ENCODE results near the gene PFKP.

Gene PFKP

DNA sequence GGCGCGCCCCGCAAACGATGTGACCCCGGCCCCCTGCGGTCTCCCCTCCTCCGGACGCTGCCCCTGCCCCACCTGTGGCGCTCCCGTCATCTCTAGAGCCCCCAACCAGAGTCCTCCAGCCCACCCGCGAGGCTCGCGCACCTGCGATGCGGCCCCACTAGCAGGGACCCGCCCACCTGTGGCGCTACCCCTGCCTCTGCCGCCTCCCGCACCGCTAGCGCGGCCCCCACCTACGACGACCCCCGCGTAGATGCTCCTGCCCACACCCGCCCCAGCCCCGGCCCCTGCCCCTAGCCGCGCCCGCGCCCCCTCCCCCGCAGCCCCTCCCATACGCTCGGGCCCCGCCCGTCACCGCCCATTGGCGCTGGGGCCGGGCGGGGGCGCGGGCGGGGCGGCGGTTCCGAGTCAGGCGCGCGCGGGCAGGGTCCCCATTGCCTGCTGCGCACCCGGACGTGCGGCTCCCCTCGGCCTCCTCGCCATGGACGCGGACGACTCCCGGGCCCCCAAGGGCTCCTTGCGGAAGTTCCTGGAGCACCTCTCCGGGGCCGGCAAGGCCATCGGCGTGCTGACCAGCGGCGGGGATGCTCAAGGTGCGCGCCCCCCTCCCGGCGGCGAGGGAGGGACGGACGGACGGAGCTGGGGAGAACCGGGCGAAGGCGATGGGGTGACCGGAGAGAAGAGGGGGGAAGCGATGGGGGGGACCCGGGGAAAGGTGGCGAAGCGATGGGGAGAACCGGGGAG lies at the start of gene PFKP:
Gene PFKP, plus strand, starts transcription at position 431 of the 741 bp plus-strand sequence. Its CDS starts 48 bp downstream, at position 479.
- DNase-seq (ENCODE audit: low spot score), result peak; percentile 63

DNA sequence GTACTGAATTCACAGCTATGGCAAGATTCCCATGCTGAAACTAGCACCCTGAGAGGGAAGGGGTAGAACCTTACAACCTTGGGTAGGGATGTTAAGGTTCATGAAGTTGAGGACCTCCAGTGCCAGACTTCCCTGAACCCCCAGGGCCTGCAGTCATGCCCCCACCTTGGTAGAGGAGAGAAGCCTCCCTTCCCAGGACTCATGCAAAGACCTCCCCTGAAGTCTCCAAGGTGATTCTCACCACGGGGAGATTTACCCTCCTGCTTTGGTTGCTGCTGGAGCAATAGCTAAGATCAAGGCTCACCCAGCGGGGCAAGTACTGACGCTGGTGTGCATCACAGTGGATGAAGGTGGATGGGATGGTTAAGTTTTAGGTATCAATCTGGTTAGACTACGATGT lies 49.1 kb upstream of the PFKP start:
- DNase-seq (ENCODE audit: low spot score), result no peak

- DNase-seq (ENCODE audit: low spot score), result no peak
Measured at GRCh38 chr10:3020311-3020710, 47.0 kb upstream of the PFKP start.

DNA sequence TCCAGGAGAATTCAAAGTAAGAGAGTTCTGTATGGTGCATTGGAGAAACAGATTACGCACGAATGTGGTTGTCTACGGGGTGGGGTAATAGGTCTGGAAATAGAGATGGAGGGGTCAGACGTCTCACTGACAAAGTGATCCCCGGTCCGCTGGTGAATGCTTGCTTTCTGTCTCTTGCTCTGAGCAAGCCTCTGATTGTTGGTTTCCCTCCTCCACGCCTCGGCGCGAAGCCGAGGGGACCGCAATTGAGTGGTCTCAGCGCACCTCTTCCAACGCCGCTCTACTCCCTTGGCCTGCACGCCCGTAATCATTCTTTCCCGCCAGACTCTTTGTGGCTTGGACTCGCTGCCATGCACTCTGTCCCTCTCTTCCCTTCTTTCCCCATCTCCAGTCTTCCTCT lies 46.5 kb upstream of the PFKP start:
- no peak for DNase-seq (ENCODE audit: low spot score)

DNA sequence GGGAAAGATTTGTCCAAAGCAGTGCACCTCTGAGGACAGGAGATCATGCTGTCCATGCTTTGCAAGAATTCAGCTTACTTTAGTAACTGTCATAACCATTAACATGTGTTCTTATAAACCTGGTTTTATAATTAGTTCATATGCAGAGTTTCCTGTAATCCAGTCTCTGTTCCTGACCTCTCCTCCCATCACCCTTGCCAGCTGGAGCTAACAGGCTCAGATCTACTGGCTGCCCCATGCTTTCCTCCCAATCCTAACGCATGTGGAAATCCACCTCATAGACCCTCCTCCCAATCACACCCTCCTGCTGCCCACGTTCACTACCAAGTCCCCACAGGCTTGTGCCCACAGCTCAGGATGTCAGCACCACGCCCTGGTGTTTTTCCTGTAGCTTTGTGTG lies 45.3 kb upstream of the PFKP start:
- no peak for DNase-seq (ENCODE audit: low spot score)

GRCh38 chr10:3023892-3024291 lies 43.5 kb upstream of the PFKP start:
- no peak for DNase-seq (ENCODE audit: low spot score)

GRCh38 chr10:3025026-3025683 lies 42.2 kb upstream of the PFKP start:
- DNase-seq (ENCODE audit: low spot score), result no peak

GRCh38 chr10:3027866-3028265 lies 39.5 kb upstream of the PFKP start:
- no peak for DNase-seq (ENCODE audit: low spot score)

DNA sequence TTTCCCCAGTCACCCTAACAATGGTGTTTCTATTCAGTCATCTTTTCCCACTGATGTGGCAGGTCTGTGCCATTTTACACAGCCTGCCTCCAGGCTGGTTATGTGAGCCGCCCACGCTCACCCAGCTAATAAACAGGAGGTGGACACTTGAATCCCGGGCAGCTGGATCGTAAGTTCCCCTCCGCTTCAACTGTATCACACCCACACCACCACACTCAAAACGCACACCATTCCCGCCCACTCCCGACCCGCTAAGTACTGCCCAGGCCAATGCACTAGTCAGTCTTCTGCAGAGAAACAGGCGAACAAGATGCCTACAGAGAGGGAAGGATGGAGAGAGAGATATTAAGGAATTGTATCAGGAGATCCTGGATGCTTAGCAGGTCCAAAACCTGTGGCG lies 38.9 kb upstream of the PFKP start:
- no peak for DNase-seq (ENCODE audit: low spot score)

DNA sequence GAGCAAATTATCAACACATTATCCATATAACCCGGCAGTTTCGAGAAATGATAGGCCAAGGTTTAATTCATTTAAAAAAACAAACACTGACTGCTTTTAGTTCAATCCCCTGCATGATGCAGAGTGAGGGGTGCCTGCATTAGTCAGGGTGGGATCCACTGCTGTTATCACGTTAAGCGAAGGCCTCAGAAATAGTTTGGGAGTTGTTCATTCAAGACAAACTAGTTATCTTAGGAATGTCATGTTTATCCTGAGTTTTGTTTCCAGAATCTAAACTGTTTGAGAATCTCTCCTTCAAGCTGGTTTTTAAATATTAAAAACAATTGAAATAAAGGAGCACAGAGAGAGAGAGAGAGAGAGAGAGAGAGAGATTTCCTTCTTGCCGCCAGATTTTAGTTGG lies 36.6 kb upstream of the PFKP start:
- DNase-seq (ENCODE audit: low spot score), result no peak

- no peak for DNase-seq (ENCODE audit: low spot score)
Measured at GRCh38 chr10:3031490-3031889, 35.9 kb upstream of the PFKP start.

DNA sequence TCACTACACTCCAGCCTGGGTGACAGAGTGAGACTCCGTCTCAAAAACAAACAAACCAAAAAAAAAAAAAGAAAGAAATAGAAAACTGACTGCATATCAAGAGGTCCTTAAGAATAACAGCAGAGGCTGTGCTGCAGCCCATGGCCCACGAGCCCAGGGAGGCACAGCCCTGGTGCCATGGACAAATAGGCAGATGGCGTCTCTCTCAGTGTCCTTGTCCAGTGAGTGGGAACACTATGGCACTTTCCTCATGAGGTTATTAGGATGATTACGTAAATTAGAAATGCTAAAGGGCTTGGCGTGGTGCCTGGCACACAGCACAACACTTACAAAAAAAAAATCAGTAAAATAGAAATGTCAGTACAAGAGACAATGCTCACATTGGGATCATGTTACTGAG lies 33.4 kb upstream of the PFKP start:
- DNase-seq (ENCODE audit: low spot score), result no peak

DNA sequence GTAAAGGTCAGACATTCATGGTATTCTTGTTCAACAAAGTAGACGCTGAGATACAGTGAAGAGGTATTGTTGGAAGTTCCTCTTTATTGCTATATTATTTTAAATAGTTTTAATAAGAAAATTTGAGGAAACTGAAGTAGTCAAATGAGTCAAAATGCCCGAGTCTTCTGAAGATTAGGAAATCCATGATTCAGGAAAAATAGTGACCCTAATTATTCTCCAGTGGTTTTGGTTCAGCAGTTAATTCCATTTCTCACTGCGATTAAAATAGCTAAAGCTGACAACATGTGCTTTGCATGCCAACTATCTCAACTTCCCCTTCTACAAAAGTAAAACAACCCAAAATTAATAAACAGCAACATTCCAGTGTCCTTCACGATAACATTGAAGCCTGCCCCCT lies 32.7 kb upstream of the PFKP start:
- no peak for DNase-seq (ENCODE audit: low spot score)

DNA sequence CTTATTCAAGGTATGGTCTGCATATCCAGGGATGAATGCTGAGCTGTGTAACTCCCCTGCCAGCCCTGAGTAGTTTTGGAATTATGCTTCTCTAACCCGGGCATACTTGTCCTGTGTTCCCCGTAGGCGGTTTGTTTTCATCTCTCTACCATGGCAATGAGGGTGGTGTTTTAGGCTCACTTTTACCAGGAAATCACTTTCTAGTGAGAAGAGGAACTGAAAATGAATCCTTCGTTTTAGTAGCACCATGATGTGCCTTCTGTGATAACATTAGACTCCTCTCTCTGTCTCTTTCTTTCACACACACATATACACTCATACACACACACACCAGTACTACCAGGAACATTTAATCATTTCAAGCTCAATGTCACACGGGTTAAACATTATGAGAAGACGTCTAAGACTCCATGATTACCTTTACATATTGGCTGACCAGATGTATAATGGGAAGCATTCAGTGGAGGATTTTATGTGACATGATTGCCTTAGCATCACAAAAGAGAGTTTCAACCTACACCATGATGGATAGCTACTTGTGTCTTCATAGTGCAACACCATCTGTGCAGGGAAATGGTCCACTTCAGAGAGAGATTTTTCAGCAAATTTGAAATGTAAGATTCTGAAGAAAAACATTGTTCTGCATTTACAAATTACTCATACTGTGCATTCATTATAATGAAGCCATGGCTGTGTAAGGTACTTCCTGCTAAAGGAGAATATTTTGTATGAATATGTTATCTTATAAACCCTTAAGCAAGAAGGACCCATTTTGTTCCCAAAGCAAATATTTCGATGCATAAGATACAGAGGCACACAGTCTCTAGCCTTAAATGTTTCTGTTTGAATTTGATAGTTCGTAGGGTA lies 31.0 kb upstream of the PFKP start:
- no peak for DNase-seq (ENCODE audit: low spot score)

DNA sequence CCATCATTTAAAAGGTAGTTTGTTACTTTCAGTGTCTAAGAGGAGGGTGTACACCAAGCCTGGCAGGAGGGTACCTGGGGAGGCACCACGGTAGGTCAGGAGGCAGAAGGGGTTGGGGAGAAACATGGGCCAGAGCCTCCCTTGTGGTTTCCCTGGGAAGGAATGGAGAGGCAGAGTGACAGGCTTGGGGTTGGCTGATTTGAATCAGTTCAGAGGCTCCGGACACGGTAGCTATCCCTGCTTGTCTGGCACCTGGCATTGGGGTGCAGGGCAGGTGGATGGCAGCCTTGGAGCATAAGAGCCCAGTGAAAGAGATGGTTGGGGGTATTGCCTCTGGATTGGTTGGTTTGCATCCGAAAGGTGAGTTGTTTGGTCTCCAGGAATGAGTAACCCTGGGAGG lies 30.2 kb upstream of the PFKP start:
- DNase-seq (ENCODE audit: low spot score), result no peak

DNA sequence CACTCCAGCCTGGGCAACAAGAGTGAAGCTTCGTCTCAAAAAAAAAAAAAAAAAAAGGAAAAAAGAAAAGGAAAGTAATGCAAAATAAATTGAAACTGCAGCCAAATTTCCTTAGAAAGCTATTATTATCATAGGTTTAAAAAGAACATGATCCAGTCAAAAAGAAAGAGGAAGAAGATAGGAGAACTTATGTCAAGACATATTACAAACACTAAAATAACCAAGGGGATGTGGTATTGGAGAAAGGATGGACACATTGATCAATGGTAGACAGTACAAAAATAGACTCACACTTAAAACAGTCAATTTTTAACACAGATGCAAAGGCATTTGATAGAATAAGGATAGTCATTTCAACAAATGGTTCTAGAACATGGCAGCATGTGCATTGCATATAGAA lies 27.3 kb upstream of the PFKP start:
- DNase-seq (ENCODE audit: low spot score), result no peak

- DNase-seq (ENCODE audit: low spot score), result no peak
Measured at GRCh38 chr10:3042589-3042988, 24.8 kb upstream of the PFKP start.

DNA sequence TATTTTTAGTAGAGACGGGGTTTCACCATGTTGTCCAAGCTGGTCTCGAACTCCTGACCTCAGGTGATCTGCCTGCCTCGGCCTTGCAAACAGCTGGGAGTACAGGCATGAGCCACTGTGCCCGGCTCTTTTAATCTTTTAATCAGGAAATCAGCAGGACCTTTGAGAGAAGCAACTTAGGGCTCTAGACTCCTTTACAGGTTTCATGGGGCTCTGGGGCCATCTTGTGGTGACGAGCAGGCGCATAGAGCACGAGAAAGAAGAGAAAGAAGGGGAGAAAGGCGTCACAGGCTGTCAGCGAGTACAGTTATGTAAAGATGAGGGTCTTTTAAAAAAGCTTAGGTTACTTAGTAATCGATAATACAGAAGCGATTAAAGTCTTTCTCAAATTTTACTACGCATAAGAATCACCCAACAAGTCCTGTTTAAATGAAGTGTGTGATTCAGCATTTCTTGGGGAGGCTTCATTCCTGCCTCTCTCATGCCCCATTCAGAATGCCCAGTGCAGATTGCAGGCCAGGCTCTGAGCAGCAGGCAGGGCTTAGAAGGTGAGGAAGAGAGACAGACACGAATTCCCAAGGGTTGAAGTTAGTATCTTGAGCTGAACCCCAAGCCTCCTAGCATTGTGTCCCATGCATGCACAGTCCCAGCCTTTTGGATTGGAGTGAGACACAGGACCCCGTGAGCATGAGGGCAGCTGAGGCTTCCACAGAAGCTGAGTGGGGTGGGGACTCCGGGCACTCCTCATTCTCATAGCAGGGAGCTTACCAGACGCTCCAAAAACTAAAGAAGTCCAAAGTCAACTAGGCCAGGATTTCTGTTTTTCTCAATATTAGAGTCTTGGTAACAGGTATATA lies 23.6 kb upstream of the PFKP start:
- peak; percentile 53 for DNase-seq (ENCODE audit: low spot score)

GRCh38 chr10:3045471-3046209 lies 21.7 kb upstream of the PFKP start:
- DNase-seq (ENCODE audit: low spot score), result no peak

DNA sequence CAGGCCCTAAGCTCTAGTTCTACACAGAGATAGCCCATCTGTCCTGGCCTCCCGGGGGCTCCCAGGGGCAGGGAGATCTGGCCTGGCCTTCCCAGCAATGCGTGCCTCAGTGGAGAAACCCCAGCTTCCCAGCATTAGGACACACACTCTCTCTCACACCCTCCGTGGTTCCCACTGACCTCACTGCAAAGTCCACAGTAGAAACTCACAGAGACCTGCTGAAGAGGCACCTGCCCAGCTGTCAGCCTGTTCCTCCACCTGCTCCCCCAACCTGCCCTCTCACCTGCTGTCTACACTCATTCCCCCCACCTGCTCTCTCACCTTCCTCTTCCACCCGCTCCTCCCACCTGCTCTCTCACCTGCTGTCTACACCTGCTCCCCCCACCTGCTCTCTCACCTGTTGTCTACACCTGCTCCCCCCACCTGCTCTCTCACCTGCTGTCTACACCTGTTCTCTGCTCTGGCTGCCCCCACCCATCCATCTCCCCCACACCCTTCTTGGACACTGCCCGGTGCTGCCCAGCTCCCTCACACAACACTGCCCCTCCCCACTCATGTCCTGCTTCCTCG lies 21.1 kb upstream of the PFKP start:
- no peak for DNase-seq (ENCODE audit: low spot score)

DNA sequence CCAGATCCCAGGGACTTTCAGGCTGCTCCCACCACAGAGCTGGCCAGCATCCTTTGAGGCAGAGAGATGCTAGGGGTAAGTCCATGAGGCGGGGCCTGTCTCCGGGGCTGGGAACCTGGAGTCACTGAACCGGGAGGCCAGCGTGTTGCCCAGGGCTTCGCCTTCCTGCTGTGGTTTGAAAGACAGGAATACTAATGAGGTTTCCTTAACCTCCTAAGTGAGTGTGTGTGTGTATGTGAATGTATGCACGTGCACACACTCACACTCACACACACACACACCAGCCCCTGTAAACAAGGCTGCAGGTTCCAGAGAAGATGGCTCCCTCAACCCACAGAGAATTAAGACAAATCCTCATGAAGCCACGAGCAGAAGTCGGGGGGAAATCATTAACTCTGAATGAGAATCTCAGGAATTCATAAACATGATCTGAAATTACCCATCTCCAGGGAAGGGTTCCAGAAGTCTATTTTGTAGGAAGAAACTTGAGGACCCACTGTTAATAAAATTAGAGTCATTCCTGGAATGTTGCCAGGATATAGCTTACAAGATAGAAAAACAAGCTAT lies 20.3 kb upstream of the PFKP start:
- DNase-seq (ENCODE audit: low spot score), result no peak

Measured in activated CD4-positive, alpha-beta T cell treated with anti-CD3 and anti-CD28 coated beads, Interleukin-2, Interleukin-4, amounts not matched to agents 100 ng/mL and 50 ng/mL, durations not matched to agents 16 hours and 8 hours (primary cell).